GM23338 (cell line): Measurements from ENCODE around the gene ADA. TPM values are rescaled to one million over a fixed set of nuclear protein-coding genes. Genes with fewer than 3 reads are reported as not detected.

Experiments
- ATAC-seq: fragments of 200-7000 bp; cut with Tn5 transposase; 3 replicates; pipeline ENCODE4 v1.9.1; 2020
- DNase-seq: peaks from one replicate; pipeline ENCODE4 v3.0.0-alpha.2; 2015; ENCODE audit warnings: low spot score
- H2AFZ ChIP-seq: fragments of 200-600 bp; sonication (generic); 2 replicates; pipeline ENCODE4 v1.8.0; 2016; ENCODE audit warnings: antibody characterized with exemption, mild to moderate bottlenecking, moderate library complexity
- H3F3A ChIP-seq: fragments of 200-600 bp; sonication (generic); replicated peaks from 2 replicates; pipeline ENCODE4 v1.8.0; 2017; ENCODE audit warnings: antibody characterized with exemption, mixed run types, low read depth
- H3K27ac ChIP-seq: fragments of 200-600 bp; sonication (generic); 2 replicates; pipeline ENCODE4 v1.6.1; 2016; ENCODE audit warnings: low read depth
- H3K27me3 ChIP-seq: fragments of 200-600 bp; sonication (generic); 2 replicates; pipeline ENCODE4 v1.8.0; 2016; ENCODE audit warnings: mild to moderate bottlenecking, mixed run types, moderate library complexity; ENCODE audit not compliant: insufficient read depth
- H3K36me3 ChIP-seq: fragments of 200-600 bp; sonication (generic); 2 replicates; pipeline ENCODE4 v1.8.0; 2016; ENCODE audit warnings: mild to moderate bottlenecking; ENCODE audit not compliant: insufficient read depth
- H3K4me1 ChIP-seq: fragments of 200-600 bp; sonication (generic); 2 replicates; pipeline ENCODE4 v1.8.0; 2016; ENCODE audit warnings: mild to moderate bottlenecking, moderate library complexity; ENCODE audit not compliant: insufficient read depth
- H3K4me2 ChIP-seq: fragments of 200-600 bp; sonication (generic); 2 replicates; pipeline ENCODE4 v1.7.1; 2017; ENCODE audit warnings: mixed run types
- H3K4me3 ChIP-seq: fragments of 200-600 bp; sonication (generic); 2 replicates; pipeline ENCODE4 v1.6.1; 2016; ENCODE audit warnings: mixed run types
- H3K79me2 ChIP-seq: fragments of 200-600 bp; sonication (generic); replicated peaks from 2 replicates; pipeline ENCODE4 v1.8.0; 2017; ENCODE audit warnings: mild to moderate bottlenecking; ENCODE audit not compliant: insufficient read depth
- H3K9me2 ChIP-seq: fragments of 200-600 bp; sonication (generic); 2 replicates; pipeline ENCODE4 v1.8.0; 2017; ENCODE audit not compliant: insufficient read depth
- H4K20me1 ChIP-seq: fragments of 200-600 bp; sonication (generic); replicated peaks from 2 replicates; pipeline ENCODE4 v1.8.0; 2017; ENCODE audit warnings: mild to moderate bottlenecking; ENCODE audit not compliant: insufficient read depth
- H3K27ac Mint-ChIP-seq: 2 replicates; pipeline ENCODE4 v1.8.0; 2020; ENCODE audit warnings: inconsistent platforms, mild to moderate bottlenecking, moderate library complexity, mixed read lengths
- H3K27me3 Mint-ChIP-seq: 3 replicates; pipeline ENCODE4 v1.8.0; 2022; ENCODE audit warnings: low read depth, mild to moderate bottlenecking, moderate library complexity, mixed read lengths, inconsistent platforms; ENCODE audit not compliant: insufficient read depth, poor library complexity
- H3K36me3 Mint-ChIP-seq: 3 replicates; pipeline ENCODE4 v1.8.0; 2021; ENCODE audit warnings: low read depth, mild to moderate bottlenecking, inconsistent platforms, moderate library complexity, mixed read lengths
- H3K4me1 Mint-ChIP-seq: 3 replicates; pipeline ENCODE4 v1.8.0; 2020; ENCODE audit warnings: mild to moderate bottlenecking, inconsistent platforms, mixed read lengths
- H3K4me3 Mint-ChIP-seq: 3 replicates; pipeline ENCODE4 v1.8.0; 2021; ENCODE audit warnings: moderate library complexity, mild to moderate bottlenecking, inconsistent platforms, mixed read lengths
- H3K9me3 Mint-ChIP-seq: 3 replicates; pipeline ENCODE4 v1.8.0; 2020; ENCODE audit warnings: moderate library complexity, mild to moderate bottlenecking, inconsistent platforms, mixed read lengths
- CREB1 ChIP-seq: fragments of 250-450 bp; sonication (Bioruptor Pico); IDR thresholded peaks from 2 replicates; pipeline ENCODE4 v1.5.0; 2020; ENCODE audit warnings: low read depth, mild to moderate bottlenecking, moderate library complexity
- CTCF ChIP-seq, 2 experiments: fragments of 200-600 bp in 1 of 2; sonication (generic) in 1 of 2; conservative IDR thresholded peaks; 2 replicates each; pipeline versions ENCODE4 v1.5.1 to v1.6.1; 2016 to 2017; ENCODE audit warnings: antibody characterized with exemption in 2 of 2, low read depth in 2 of 2, mild to moderate bottlenecking in 2 of 2, moderate library complexity in 1 of 2
- ETS1 ChIP-seq: IDR thresholded peaks from 2 replicates; pipeline ENCODE4 v1.6.1; 2016; ENCODE audit warnings: antibody characterized with exemption
- EZH2 ChIP-seq: fragments of 200-600 bp; sonication (generic); IDR thresholded peaks from one replicate; pipeline ENCODE4 v1.8.0; 2017; ENCODE audit warnings: antibody characterized with exemption, mild to moderate bottlenecking, low read depth; ENCODE audit not compliant: unreplicated experiment
- EZH2phosphoT487 ChIP-seq: fragments of 200-600 bp; sonication (generic); IDR thresholded peaks from one replicate; pipeline ENCODE4 v1.8.1; 2018; ENCODE audit warnings: antibody characterized with exemption; ENCODE audit not compliant: unreplicated experiment
- JUNB ChIP-seq: IDR thresholded peaks from one replicate; pipeline ENCODE4 v1.6.1; 2016; ENCODE audit warnings: antibody characterized with exemption; ENCODE audit not compliant: unreplicated experiment
- NANOG ChIP-seq: IDR thresholded peaks from 2 replicates; pipeline ENCODE4 v1.6.1; 2016; ENCODE audit warnings: antibody characterized with exemption, borderline replicate concordance
- REST ChIP-seq: IDR thresholded peaks from one replicate; pipeline ENCODE4 v1.6.1; 2018; ENCODE audit warnings: antibody characterized with exemption; ENCODE audit not compliant: unreplicated experiment
- ZNF114 ChIP-seq: fragments of 250-450 bp; sonication (Bioruptor Pico); IDR thresholded peaks from 2 replicates; pipeline ENCODE4 v1.5.0; 2020; ENCODE audit warnings: mild to moderate bottlenecking, moderate library complexity
- ZNF462 ChIP-seq: fragments of 250-450 bp; sonication (Bioruptor Pico); IDR thresholded peaks from 2 replicates; pipeline ENCODE4 v1.5.0; 2020; ENCODE audit warnings: mild to moderate bottlenecking, moderate library complexity
- polyA plus RNA-seq: library from polyadenylated mRNA; unstranded; fragments of >200 nt; fragmentation: Nextera tagmentation; extraction: Ambion mirVana; gene quantifications from 2 replicates; pipeline ENCODE4 v1.2.1, GENCODE V29; 2016
- total RNA-seq: library from RNA; depleted of rRNA; stranded (reverse); fragments of >200 nt; shearing (Covaris generic); gene quantifications from 2 replicates; pipeline ENCODE4 v1.2.3, GENCODE V29; 2014

The ADA gene
- total and polyA plus RNA-seq, 2 experiments from 2014 or later, result 15.8 to 16.2 TPM

- TF ChIP-seq ETS1 (no peak), REST (no peak), ZNF114 (CRISPR knock-in tag) (no peak), CTCF (conservative IDR thresholded peaks at IDR 0.05; ENCODE audit: low read depth in 2 of 2) (no peak), NANOG (no peak), JUNB (no peak), EZH2 (no peak), EZH2phosphoT487 (no peak), CREB1 (no peak)
Observed at GRCh38 chr20:44594730-44595129, 56.8 kb downstream of the ADA start (continued).

GRCh38 chr20:44593751-44594150 is 57.7 kb downstream of the ADA start:
- Histone ChIP-seq H3K9me2 (no peaks in the 10 kb centered on the region), H3K36me3 (no peaks in the 10 kb centered on the region), H4K20me1 (no peaks in the 10 kb centered on the region), H3K27me3 (no peaks in the 10 kb centered on the region; the same call in 1 of the 2 replicates), H3K4me1 (peaks cover 18% of the 10 kb centered on the region; the same call in 1 of the 2 replicates), H3F3A (no peaks in the 10 kb centered on the region), H3K4me2 (no peak overlapping the region), H3K4me3 (no peak overlapping the region), H3K79me2 (no peaks in the 10 kb centered on the region), H2AFZ (no peak overlapping the region), H3K27ac (no peak overlapping the region)
- no peak overlapping the region for H3K27ac Mint-ChIP-seq
- H3K4me1 Mint-ChIP-seq, result peaks cover 35% of the 10 kb centered on the region
- no peak overlapping the region for H3K4me3 Mint-ChIP-seq
- no peak for ATAC-seq
- H3K9me3 Mint-ChIP-seq, result no peaks in the 10 kb centered on the region
- no peak for DNase-seq
- peaks cover 6% of the 10 kb centered on the region for H3K27me3 Mint-ChIP-seq
- no peaks in the 10 kb centered on the region for H3K36me3 Mint-ChIP-seq
- TF ChIP-seq CREB1, result no peak
- TF ChIP-seq ZNF114 (CRISPR knock-in tag), result no peak
- TF ChIP-seq ZNF462 (CRISPR knock-in tag), result no peak
- TF ChIP-seq CTCF (conservative IDR thresholded peaks at IDR 0.05; ENCODE audit: low read depth in 2 of 2), result no peak
- no peak for TF ChIP-seq EZH2phosphoT487
- no peak for TF ChIP-seq NANOG
